GM19395 (cell line): Measurements from ENCODE around the gene GALNT12.

Experiments
- ATAC-seq: cut with Tn5 transposase; IDR thresholded peaks from one replicate; pipeline ENCODE4 v1.9.1; 2021; ENCODE audit warnings: mild to moderate bottlenecking, moderate library complexity; ENCODE audit not compliant: unreplicated experiment

Gene GALNT12

DNA sequence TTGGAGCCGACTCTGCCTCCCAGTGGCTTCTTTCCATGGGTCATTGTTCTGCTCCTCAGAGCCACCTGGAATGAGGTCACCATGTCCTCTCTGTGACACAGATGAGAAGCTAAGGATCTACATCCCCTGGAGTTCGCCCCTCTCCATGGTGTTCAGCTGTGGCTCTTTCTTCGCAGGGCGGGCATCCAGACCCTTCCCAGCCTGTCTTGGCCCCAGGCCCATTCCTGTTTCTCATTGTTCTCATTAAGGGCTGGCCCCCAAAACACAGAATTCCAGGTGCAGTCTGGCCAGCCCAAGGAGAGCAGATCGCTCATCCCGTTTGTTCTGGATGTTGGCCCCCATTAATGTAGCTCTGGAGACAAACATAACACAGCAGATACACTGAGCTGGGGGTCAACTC lies 69.8 kb downstream of the GALNT12 start:
- no peak for ATAC-seq

DNA sequence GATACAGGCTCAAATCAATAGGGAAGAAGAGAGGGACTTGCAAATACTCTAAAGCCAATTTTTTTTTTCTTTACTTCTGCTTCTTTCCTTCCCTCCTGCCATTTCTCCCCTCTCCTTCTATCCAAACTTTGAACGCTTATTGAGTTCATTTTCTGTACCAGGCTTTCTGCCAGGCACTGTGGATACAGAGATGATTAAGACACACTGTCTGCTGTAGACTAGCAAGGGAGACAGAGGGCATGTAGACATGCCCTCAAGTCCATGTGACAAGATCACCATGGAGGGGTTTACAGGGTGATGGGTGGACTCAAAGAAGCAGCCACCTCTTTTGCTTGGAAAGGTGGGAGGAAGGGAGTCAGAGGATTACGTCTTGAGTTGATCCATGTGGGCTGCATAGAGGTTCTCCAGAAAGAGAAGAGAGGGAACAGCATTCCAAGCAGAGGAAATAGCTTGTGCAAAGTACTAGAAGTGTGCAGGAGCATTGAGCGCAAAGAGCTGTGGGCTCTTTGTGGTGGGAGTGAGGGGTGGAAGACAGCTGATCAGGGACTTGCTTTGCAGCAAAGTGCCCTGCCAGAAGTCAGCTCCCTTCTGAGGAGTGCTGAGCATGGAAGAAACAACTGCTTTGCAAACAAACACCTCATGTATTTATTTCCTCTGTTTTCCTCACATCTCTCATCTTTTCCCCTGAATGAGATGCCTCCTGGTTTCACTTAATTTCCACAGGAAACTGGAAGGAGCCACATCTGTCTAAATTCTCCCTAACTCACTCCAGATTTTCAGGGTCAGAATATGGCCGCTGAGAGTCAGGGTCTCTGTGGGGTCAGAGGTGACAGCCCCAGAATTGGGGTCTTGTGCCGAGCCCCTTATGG lies 71.9 kb downstream of the GALNT12 start:
- no peak for ATAC-seq

DNA sequence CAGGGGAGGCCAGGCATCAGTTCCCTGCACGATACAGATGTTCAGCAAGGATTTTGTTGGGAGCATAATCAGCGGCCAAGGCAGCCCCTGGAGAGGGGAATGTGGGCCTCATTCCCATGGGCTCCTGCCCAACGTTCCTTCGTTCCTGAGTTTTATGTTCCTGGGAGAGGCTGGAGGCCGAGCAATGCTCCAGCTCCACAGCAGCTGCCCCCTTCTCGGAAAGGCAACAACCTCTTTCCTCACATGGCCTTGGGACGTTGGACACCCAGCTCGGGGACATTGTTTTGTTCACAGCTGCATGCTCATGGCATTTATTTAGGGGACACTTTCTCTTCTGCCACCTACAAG lies 72.5 kb downstream of the GALNT12 start:
- no peak for ATAC-seq

DNA sequence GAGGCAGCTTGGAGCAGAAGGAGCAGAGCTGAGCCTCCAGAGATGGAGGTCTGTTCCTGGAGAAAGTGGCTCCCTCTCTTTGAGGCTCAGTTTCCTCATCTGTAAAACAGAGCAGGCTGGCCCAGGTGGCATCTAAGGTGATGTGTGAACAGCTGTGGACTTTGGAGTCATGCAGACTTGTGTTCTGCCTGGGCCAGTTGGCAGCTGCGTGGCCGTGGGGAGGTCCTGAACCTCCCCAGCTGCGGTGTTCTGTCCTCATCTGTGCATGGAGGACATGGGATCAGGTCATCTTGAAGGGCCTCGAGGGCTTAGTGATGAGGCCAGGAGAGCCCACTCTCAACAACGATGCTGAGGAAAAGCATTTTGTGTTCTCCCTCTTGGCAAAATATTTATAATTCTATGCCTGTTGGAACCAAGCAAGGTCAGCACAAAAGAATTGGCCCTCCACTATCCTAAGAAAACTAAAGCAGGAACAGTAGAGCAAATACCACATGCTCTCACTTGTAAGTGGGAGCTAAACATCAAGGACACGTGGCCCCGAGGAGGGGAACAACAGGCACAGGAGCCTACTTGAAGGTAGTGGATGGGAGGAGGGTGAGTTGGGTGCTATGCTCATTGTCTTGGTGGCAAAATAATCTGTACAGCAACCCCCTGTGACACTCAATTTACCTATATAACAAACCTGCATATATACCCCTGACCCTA lies 73.0 kb downstream of the GALNT12 start:
- no peak for ATAC-seq

DNA sequence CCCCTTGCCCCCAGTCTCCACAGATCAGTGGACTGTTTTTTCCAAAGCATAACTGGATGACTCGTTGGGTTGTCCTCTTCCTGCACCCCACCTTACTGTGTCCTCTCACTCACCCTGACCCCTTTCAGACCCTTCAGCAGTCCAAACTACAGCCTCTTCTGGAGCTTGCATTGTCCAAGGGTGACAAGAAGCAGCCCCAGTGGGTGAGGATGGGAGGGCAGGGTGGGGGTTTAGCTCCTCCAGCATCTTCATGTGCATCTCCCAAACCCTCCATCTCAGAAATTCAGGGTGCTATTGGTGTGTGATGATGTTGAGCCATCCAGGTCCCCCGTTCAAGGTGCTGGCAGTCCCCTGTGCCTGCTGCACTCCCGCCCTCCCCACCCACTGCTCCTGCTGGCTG lies 73.9 kb downstream of the GALNT12 start:
- no peak for ATAC-seq

DNA sequence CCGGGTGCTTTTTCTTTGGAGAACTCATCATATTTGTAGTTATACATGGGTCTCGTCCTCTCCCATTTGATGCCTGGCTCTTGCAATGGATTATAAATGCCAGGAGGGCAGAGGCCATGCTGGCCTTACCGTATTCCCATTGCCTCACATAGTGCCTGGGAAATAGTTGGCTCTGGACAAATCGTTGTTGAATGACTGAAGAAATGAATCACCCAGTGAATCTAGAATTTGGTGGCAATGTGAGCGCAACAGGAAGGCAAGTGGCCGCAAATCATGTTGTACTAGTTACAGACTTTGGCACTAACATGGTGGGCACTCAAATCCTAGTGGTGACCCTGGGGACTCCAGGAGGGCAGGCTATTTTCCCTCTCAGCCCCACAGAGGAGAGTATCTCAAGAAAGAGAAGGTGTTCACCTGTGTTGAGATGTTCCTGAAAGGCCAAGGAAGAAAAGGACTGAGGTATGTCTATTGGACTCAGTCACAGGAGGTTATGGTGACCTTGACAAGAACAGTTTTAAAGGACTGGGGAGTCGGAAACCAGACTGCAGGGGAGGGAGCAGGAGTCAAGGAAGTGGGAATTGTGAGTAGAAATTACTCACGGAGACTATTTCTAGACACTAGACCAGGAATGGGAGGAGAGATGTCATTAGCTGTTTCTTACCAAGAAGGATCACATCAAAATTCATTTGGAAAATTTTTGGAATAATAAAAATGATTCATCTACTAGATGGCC lies 74.5 kb downstream of the GALNT12 start:
- ATAC-seq, result no peak

DNA sequence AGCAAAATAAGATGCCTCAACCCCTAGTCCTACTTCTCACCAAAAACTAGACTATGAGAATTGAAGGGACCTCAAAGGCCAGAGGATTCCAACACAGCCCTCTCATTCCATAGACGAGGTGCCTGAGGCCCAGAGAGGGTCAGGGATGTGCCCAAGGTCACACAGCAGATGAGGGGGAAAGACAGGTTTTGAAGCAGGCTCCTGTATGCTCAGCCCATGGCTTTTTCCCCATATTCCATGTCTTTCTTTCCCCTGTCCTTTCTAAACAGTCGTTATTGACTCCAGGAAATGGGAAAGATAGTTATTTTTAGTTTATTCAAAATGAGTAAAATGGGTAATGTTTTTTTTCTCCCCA lies 75.1 kb downstream of the GALNT12 start:
- ATAC-seq, result no peak

DNA sequence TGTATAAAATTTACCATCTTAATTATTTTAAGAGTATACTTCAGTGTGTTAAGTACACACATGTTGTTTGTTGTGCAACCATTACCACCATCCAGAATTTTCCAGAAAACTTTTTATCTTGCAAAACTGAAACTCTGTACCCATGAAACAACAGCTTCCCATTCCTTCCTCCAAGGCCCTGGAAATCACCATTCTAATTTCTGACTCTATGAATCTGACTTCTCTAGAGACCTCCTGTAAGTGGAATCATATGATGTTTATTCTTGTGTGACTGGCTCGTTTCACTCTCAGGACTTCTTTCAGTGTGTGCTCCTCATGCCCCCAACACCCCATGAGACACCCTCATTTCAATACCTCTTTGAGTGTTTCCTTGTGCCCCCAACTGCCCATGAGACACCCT lies 75.8 kb downstream of the GALNT12 start:
- ATAC-seq, result no peak

DNA sequence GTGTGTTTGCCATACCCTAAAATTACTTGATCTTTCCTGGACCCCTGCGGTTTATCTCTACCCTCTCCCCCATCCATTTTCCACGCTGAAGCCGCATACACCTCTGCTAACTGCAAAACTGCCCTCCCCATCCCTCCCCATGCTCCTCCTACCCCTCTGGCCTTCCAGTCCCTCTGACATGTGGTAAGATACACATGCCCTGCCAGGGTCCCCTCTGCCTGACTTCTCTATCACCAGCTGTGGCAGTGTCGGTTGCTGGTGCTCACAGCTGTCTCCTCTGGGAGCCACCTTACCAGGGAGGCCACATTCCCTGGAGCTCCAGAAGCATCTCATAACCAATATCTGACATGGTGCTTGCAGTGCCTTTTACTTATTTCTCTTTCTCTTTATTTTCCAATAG lies 77.4 kb downstream of the GALNT12 start:
- ATAC-seq, result no peak

DNA sequence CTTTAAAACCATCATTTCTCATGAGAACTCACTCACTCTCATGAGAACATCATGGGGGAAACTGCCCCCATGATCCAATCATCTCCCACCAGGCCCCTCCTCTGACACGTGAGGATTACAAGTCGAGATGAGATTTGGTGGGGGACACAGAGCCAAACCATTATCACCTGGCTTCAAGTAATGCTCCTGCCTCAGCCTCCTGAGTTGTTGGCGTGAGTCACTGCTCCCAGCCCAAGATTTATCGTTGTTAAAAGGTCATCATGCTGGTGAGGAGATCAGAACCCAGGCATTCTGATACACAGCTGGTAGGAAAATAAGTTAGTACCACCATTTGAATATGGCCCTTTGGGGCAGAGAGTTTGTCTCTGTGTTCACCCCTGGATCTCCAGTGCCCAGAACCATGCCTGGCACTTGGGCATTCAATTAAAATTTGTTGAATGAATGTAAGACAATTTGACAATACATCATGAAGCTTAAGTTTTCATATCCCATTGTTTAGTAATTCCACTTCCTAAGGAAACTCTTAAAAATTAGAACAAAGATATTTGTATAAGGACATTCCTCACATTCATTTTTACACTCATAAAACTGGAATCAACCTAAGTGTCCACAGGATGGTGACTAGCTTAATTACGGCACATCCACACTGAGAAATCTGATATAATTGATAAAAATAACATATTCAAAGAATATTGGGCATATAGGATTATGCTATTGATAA lies 78.3 kb downstream of the GALNT12 start:
- no peak for ATAC-seq

DNA sequence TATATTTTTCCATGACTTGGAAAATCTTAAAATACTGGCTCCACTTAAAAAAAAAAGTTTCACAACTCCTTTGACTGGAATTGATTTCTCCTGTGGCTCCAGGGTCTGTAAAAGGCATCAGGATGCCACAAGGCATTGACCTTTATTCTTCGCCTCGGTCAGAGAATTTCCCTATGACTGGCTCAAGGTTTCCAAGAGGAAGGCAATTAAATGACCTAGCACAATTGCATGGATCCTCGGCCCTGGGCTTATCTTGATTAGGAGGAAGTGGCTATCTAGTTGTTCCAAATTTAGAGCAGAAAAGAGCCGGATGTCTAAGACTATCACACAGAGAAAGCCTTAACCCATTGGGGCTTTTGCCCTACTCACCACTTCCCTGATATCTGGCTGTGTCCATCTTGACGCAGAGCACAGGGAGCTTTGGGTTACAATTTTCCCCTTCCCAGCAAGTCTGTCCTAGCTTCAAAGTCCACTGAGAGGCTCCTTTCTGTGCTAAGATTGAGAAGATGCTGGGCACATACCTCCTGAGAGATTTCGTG lies 79.3 kb downstream of the GALNT12 start:
- ATAC-seq, result no peak

DNA sequence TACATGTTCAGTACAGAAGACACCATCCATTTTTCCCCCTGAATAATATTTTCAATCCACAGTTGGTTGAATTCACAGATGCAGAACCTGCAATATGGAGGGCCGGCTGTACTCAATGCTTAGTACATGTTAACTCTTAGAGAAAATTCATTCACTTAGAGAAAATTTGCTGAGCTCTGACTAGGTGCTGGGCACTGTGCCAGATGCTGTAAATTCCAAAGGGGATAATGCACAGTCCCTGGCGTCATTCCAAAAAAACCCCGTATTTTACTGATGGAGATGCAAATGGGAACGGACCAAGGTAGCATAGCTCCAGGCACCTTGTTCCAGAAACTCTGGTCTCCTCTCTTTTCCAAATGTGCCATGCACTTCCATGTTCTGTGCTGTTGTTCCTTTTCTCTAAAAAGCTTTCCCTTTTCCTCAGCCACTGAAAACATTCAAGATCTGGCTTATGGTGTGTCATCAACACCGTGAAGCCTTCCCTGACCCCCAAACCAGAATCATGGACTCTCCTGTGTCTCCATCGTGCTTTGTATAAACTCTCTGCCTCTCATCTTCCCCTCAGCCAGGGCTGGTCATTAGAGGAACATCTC lies 80.5 kb downstream of the GALNT12 start:
- ATAC-seq, result no peak

DNA sequence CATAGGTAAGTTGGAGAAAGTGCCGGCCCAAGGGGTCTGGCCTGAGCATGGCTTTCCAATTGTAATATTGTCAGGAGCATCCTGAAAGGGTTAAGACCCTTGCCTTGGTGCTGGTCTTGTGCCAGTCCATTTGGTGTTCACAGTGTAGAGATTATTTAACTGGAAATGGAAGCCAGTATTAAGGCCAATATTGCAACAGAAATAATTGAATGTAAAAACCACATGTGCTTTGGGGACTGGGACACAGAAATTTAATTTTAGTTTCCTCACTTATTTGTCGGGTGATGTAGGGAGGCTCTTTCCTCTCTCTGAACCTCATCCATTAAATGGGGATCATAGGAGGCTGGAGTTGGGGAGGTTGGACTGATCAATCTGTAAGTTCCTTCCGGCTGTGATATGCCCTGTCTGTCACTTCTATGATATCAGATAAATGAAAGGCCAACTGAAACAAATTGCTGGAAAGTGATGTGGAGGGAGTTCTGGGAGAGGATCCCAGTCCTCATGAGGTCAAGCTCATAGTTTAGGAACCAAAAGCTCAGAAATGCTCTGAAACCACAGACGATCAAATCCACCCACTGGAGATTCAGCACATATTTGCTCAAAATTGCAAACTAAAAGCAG lies 81.4 kb downstream of the GALNT12 start:
- no peak for ATAC-seq

DNA sequence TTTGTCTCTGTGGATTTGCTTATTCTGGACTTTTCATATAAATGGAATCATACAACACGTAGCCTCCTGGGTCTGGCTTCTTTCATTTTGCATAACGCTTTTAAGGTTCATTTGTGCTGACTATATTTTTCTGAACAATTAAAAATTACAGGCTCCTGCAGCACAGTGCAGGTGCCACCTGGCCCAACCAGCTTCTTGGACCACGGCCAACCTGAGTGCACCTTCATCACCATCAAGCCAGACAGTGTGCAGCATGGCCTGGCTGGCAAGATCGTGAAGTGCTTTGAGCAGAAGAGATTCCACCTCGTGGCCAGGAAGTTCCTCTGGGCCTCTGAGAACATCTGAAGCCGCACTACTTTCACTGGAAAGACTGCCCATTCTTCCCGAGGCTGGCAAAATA lies 82.8 kb downstream of the GALNT12 start:
- no peak for ATAC-seq

DNA sequence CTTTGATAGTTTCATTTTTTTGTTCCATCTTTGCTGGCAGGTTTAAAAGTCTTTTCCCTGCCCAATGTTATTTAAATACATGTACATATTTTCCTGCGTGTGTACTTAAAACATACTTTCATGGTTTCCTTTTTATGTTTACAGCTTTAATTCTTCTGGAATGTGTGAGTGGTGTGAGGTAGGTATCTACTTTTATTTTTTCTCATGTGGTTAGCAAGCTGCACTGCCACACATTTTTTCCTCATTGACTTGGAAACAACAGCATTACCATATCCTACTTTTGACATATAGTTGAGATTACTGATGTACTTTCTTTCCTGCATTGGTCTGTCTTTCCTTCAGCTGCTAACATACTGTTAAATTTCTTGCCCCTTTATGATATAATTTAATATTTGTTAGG lies 84.8 kb downstream of the GALNT12 start:
- no peak for ATAC-seq

DNA sequence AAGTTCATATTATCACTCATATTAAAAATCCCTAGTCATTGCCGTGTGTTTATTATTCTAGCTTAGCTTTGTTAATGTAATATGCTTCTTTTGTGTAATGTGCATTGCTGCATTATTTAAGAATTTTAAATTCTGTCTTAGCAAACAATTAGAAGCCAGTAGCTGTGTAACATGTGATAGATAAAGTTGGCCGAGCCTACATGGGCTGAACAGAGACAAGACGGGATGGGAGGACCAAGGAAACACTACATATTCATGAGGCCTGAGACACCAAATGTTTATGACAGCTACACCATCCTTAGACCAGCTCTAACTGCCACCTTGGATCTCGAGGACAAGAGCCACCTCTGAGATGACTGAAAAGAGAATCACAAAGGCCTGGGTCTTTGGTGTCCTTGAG lies 85.2 kb downstream of the GALNT12 start:
- no peak for ATAC-seq

DNA sequence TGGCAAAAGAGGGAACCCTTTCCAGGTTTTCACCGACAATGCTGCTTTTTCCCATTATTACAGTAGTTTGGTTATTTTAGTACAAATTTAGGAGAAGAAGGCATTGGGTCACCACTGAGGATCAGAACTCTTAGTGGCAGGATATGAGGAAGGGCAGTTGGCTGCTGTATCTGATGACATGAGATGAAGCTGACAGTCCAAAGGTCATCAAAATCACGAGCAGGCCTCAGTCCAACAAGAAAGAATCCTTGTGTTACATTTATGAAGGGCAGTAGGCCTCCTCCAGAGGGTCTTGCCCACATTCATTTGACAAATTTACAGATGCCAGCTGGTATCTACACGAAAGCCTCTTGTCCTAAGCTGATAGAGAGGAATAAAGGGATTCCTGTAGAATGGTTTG lies 86.7 kb downstream of the GALNT12 start:
- no peak for ATAC-seq

DNA sequence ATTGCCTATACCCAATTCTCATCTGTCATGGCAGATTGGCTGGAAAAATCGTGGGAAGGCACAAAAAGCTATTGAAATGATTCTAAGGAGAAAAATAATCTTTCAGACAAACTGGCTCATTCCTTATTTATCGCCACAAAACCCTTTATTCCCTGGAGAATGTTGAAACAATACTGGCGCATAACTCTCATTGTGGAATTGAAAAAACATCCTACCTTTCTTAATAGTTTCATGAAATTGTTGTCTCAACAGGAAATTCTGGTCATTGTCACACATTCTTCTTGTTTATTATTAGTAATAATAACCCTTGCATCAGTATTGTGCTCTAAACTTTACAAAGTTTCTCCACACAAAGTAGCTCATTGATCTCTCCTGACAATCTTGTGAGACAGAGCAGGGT lies 87.3 kb downstream of the GALNT12 start:
- no peak for ATAC-seq

DNA sequence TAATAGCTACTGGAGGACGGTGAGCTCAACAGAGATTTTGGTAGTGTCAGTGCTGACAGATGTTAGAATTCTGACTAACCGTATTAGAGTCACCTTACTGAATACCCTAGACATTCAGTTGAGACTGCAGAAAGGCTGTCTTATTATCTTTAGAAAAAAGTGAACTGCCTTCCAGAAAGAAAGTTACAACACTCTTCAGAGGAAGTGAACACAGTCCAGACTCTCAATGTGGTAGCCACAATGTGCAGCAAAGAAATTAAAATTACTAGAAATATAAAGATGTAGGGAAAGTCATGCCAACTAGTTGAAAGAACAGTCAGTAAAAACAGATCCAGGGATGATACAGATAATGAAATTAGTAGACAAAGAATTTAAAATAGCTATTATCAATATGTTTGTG lies 89.2 kb downstream of the GALNT12 start:
- ATAC-seq, result no peak

DNA sequence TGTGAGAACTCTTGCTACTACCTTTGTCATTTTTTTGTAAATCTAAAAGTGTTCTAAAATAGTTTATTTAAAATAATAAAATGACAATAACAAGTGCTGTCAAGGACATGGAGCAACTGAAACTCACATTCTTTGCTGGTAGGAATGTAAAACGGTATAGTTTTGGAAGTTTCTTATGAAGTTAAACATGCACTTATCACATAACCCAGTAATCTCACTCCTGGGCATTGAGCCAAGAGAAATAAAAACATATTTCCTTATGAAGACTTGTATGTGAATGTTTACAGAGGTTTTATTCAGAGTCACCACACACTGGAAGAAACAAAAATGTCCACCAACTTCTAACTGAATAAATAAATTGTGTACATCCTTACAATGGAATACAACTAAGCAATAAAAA lies 90.3 kb downstream of the GALNT12 start:
- no peak for ATAC-seq
